ENCODE data around the gene EIF4E3. TPM values are rescaled to one million over a fixed set of nuclear protein-coding genes. Genes with fewer than 3 reads are reported as not detected.

Gene EIF4E3
- total RNA-seq, 4 donors from 2014 or later, result 11.4 to 13.5 (median 12.8) TPM

GRCh38 chr3:71662056-71662455 is 63.1 kb downstream of the EIF4E3 start:
- TF ChIP-seq, protein P1, sequence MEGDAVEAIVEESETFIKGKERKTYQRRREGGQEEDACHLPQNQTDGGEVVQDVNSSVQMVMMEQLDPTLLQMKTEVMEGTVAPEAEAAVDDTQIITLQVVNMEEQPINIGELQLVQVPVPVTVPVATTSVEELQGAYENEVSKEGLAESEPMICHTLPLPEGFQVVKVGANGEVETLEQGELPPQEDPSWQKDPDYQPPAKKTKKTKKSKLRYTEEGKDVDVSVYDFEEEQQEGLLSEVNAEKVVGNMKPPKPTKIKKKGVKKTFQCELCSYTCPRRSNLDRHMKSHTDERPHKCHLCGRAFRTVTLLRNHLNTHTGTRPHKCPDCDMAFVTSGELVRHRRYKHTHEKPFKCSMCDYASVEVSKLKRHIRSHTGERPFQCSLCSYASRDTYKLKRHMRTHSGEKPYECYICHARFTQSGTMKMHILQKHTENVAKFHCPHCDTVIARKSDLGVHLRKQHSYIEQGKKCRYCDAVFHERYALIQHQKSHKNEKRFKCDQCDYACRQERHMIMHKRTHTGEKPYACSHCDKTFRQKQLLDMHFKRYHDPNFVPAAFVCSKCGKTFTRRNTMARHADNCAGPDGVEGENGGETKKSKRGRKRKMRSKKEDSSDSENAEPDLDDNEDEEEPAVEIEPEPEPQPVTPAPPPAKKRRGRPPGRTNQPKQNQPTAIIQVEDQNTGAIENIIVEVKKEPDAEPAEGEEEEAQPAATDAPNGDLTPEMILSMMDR (IDR thresholded peaks at IDR 0.05), result no peak
- no peak for TF ChIP-seq POLR2A (IDR thresholded peaks at IDR 0.05)
- no peak overlapping the region for H3K4me3 ChIP-seq (ENCODE audit: low read depth, poor library complexity, severe bottlenecking)
- intact Hi-C loops (cut with DNase I; ENCODE audit: low total_unique reads), result no loop called here
- DNase-seq (ENCODE audit: low spot score in 2 of 2), result no peak
- WGBS, 2 donors, result 63 to 66% methylated on average over 3 of the region's 3 CpGs

- TF ChIP-seq, protein P1 (IDR thresholded peaks at IDR 0.05), result no peak
- no peak for TF ChIP-seq POLR2A (IDR thresholded peaks at IDR 0.05)
- DNase-seq (ENCODE audit: low spot score in 2 of 2), result no peak
- 64 to 73% methylated on average over 9 of the region's 9 CpGs for WGBS, 2 donors
- H3K4me3 ChIP-seq (ENCODE audit: low read depth, poor library complexity, severe bottlenecking), result no peak overlapping the region
- intact Hi-C loops (cut with DNase I; ENCODE audit: low total_unique reads), result loop anchor here (10.0 kb wide), 2 partner anchors 585 to 1115 kb away; no protein-coding TSS in a partner anchor
Measured at GRCh38 chr3:71659864-71660591, 65.2 kb downstream of the EIF4E3 start.

DNA sequence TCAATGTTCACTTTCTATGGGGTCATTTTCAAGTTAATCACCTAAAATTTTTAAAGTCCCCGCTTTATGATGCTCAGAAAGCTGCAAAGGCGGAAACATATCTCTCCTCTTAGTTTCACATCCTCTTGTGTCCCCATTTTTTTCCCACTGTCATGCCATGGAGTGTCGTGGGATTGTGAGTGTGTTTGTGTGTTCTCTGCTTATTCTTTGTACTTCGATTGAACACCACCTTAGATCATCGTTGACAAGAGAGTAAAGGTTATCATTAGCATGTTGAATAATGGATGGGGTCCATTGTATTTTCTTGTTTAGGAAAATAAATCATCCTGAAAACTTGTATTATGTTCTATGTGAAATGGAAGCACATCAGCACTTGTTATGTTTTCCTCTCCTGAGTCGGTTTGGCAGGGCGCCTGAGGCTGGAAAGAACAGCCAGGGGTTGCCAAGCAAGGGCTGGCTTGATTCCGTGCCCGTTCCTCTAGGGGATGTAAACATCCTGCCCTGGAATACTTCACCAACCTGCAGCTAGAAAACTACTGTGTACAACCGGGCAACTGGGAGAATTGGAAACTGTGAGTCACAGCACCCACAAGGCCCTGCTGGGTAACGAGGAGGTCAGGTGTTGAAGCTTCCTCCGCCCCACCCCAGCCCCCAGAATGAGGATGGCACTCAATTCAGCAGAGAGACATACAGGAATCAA is 67.2 kb downstream of the EIF4E3 start:
- no peak overlapping the region for H3K4me3 ChIP-seq (ENCODE audit: low read depth, poor library complexity, severe bottlenecking)
- peak; percentile 85 to 95 for DNase-seq (ENCODE audit: low spot score in 2 of 2)
- 37 to 53% methylated on average over 12 of the region's 12 CpGs for WGBS, 2 donors
- TF ChIP-seq, protein P1 (IDR thresholded peaks at IDR 0.05), result no peak
- no peak for TF ChIP-seq POLR2A (IDR thresholded peaks at IDR 0.05)
- intact Hi-C loops (cut with DNase I; ENCODE audit: low total_unique reads), result loop anchor here (10.0 kb wide), 2 partner anchors 583 to 1113 kb away; no protein-coding TSS in a partner anchor

- 94 to 97% methylated on average over 8 of the region's 8 CpGs for WGBS, 2 donors
- DNase-seq (ENCODE audit: low spot score in 2 of 2), result no peak
- no peak overlapping the region for H3K4me3 ChIP-seq (ENCODE audit: low read depth, poor library complexity, severe bottlenecking)
- TF ChIP-seq, protein P1 (IDR thresholded peaks at IDR 0.05), result no peak
- TF ChIP-seq POLR2A (IDR thresholded peaks at IDR 0.05), result no peak
- intact Hi-C loops (cut with DNase I; ENCODE audit: low total_unique reads), result loop anchor here (10.0 kb wide), 2 partner anchors 580 to 1110 kb away; no protein-coding TSS in a partner anchor
Measured at GRCh38 chr3:71655061-71655460, 70.1 kb downstream of the EIF4E3 start.

DNA sequence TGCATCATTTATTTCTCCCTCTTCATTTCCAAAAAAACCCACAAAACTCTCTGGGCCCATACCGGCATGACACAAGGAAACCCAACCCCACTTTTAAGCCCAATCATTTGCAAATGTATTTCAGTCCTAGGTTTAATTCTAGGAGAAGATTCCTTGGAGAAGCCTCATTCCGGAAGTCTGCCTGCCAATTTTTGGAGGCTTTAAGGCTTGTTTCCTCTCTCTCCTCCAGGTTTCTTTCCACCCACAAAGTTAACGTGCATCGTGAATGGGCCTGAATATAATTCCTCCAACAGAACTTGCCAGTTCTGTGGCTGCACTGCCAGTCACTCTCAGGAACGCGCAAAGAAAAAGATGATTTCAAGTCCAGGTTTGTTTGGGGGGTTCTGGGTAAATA is 71.8 kb downstream of the EIF4E3 start:
- DNase-seq (ENCODE audit: low spot score in 2 of 2), result no peak
- intact Hi-C loops (cut with DNase I; ENCODE audit: low total_unique reads), result loop anchor here (10.0 kb wide), 2 partner anchors 579 to 1109 kb away; no protein-coding TSS in a partner anchor
- TF ChIP-seq, protein P1 (IDR thresholded peaks at IDR 0.05), result no peak
- no peak for TF ChIP-seq POLR2A (IDR thresholded peaks at IDR 0.05)
- no peak overlapping the region for H3K4me3 ChIP-seq (ENCODE audit: low read depth, poor library complexity, severe bottlenecking)
- WGBS, 2 donors, result 68% methylated on average over 6 of the region's 6 CpGs

All from lower leg skin (tissue), 4 donors.